Stomach (tissue), 9 donors: Measurements from ENCODE around the gene BID. TPM values are rescaled to one million over a fixed set of nuclear protein-coding genes. Genes with fewer than 3 reads are reported as not detected.

Experiments used
- DNase-seq, 2 donors: peaks; one replicate each; pipeline versions ENCODE4 v3.0.0 to v3.0.0-alpha.2; 2013 to 2019
- H3K27ac ChIP-seq, 5 donors: fragments of 200-600 bp in 4 of 5; sonication (generic) in 4 of 5; one replicate each; pipeline ENCODE4 v1.5.1; 2013 to 2019; ENCODE audit warnings: mild to moderate bottlenecking in 1 of 5, moderate library complexity in 1 of 5
- H3K27me3 ChIP-seq, 3 donors: fragments of 200-600 bp; sonication (generic); one replicate each; pipeline ENCODE4 v1.5.1; 2017 to 2019; ENCODE audit warnings: mixed run types in 1 of 3
- H3K36me3 ChIP-seq, 4 donors: fragments of 200-600 bp; sonication (generic); 1 replicate in 3 of 4; 2 replicates in 1 of 4; pipeline ENCODE4 v1.5.1; 2016 to 2019
- H3K4me1 ChIP-seq, 4 donors: fragments of 200-600 bp; sonication (generic); one replicate each; pipeline ENCODE4 v1.5.1; 2016 to 2019
- H3K4me3 ChIP-seq, 4 donors: fragments of 200-600 bp; sonication (generic) in 3 of 4; one replicate each; pipeline ENCODE4 v1.5.1; 2016 to 2019; ENCODE audit warnings: mild to moderate bottlenecking in 1 of 4
- H3K9me3 ChIP-seq, 4 donors: fragments of 200-600 bp; sonication (generic); one replicate each; pipeline ENCODE4 v1.5.1; 2016 to 2019
- CTCF ChIP-seq, 7 experiments: fragments of 450-650 bp in 4 of 7; fragments of 200-600 bp in 3 of 7; sonication (generic) in 3 of 7; IDR thresholded peaks; one replicate each; pipeline ENCODE4 v1.5.1; 2016 to 2019; ENCODE audit warnings: antibody characterized with exemption in 7 of 7, control low read depth in 2 of 7, mild to moderate bottlenecking in 1 of 7
- EP300 ChIP-seq: sonication (generic); formaldehyde crosslinking; IDR thresholded peaks from one replicate; pipeline ENCODE4 v1.6.1; 2017; ENCODE audit warnings: antibody characterized with exemption
- POLR2A ChIP-seq, 4 donors: fragments of 450-650 bp; IDR thresholded peaks; one replicate each; pipeline ENCODE4 v1.6.1; 2016; ENCODE audit warnings: antibody characterized with exemption in 4 of 4, control low read depth in 2 of 4, mild to moderate bottlenecking in 1 of 4, moderate library complexity in 1 of 4
- POLR2AphosphoS5 ChIP-seq, 3 donors: sonication (generic); formaldehyde crosslinking; IDR thresholded peaks; one replicate each; pipeline ENCODE4 v1.6.1; 2016; ENCODE audit warnings: antibody characterized with exemption in 3 of 3
- WGBS, 5 donors: extraction: QIAGEN DNeasy Blood & Tissue Kit in 3 of 5; methylation state at CpG; one replicate each; pipeline versions ENCODE4 v1.1.5 to v1.1.7; 2013 to 2018; 5-methylcytosine and 5-hydroxymethylcytosine counted together
- intact Hi-C: fragments of 100-400 bp; cut with DNase I; formaldehyde crosslinking; loops from one replicate; pipeline ENCODE4 v1.15.1; 2023; ENCODE audit warnings: low total_unique reads
- polyA plus RNA-seq, 3 donors: library from polyadenylated mRNA; stranded (reverse); fragments of 200-250 nt; gene quantifications; one replicate each; pipeline ENCODE4 v1.2.3, GENCODE V29; 2013
- total RNA-seq, 5 donors: library from RNA; depleted of rRNA; stranded (reverse); fragments of >200 nt; gene quantifications; one replicate each; pipeline versions ENCODE4 v1.1.0 to v1.2.3, GENCODE V29; 2014 to 2016
- donor health status: healthy with polysubstance abuse.
- donor health status: Bipolar disorder and iron deficiency.
- donor health status: healthy.

The BID gene
- total and polyA plus RNA-seq, 8 donors, result 1.2 to 50.9 (median 19.7) TPM

- H3K4me1 ChIP-seq, result no peaks in the 10 kb centered on the region
- intact Hi-C loops, result no loop called here
- H3K27ac ChIP-seq, result no peak overlapping the region
- no peaks in the 10 kb centered on the region for H3K27me3 ChIP-seq
- no peak overlapping the region for H3K4me3 ChIP-seq
- peaks cover 18 to 97% (median 95%) of the 10 kb centered on the region in 4 donors for H3K36me3 ChIP-seq
- TF ChIP-seq POLR2A (IDR thresholded peaks at IDR 0.05), result no peak
- TF ChIP-seq EP300, result no peak
- no peak for TF ChIP-seq POLR2AphosphoS5 (IDR thresholded peaks at IDR 0.05)
- TF ChIP-seq CTCF (IDR thresholded peaks at IDR 0.05), result no peak
- WGBS, 5 donors, result 62 to 75% (median 68%) methylated on average over 4 of the region's 4 CpGs
- no peaks in the 10 kb centered on the region for H3K9me3 ChIP-seq
- no peak for DNase-seq
Measured at GRCh38 chr22:17734187-17734586, 40.1 kb downstream of the BID start.

- H3K27me3 ChIP-seq, result no peaks in the 10 kb centered on the region
- peaks cover 18 to 96% (median 95%) of the 10 kb centered on the region in 4 donors for H3K36me3 ChIP-seq
- H3K4me1 ChIP-seq, result no peaks in the 10 kb centered on the region
- H3K4me3 ChIP-seq, result no peak overlapping the region
- WGBS, 5 donors, result 66 to 81% (median 73%) methylated on average over 3 of the region's 3 CpGs
- no peak for DNase-seq
- no peak for TF ChIP-seq POLR2A (IDR thresholded peaks at IDR 0.05)
- no peak for TF ChIP-seq POLR2AphosphoS5 (IDR thresholded peaks at IDR 0.05)
- TF ChIP-seq EP300, result no peak
- no peak for TF ChIP-seq CTCF (IDR thresholded peaks at IDR 0.05)
- H3K27ac ChIP-seq, result no peak overlapping the region
- intact Hi-C loops, result no loop called here
- H3K9me3 ChIP-seq, result no peaks in the 10 kb centered on the region
Measured at GRCh38 chr22:17733466-17733865, 40.8 kb downstream of the BID start.

- no peaks in the 10 kb centered on the region for H3K27me3 ChIP-seq
- WGBS, 5 donors, result 86 to 98% (median 93%) methylated on average over 2 of the region's 2 CpGs
- no peaks in the 10 kb centered on the region for H3K9me3 ChIP-seq
- peaks cover 0 to under 1% (median 0%) of the 10 kb centered on the region in 4 donors for H3K4me1 ChIP-seq
- intact Hi-C loops, result no loop called here
- TF ChIP-seq EP300 (no peak), POLR2AphosphoS5 (IDR thresholded peaks at IDR 0.05) (no peak)
- no peak for DNase-seq
- H3K36me3 ChIP-seq, result peaks cover 27 to 96% (median 95%) of the 10 kb centered on the region in 4 donors
- no peak overlapping the region for H3K4me3 ChIP-seq
- no peak overlapping the region for H3K27ac ChIP-seq
Measured at GRCh38 chr22:17732251-17732854, 41.9 kb downstream of the BID start.

GRCh38 chr22:17729561-17729960 lies 44.7 kb downstream of the BID start:
- DNase-seq, result no peak
- no peak overlapping the region for H3K27ac ChIP-seq
- intact Hi-C loops, result no loop called here
- H3K4me1 ChIP-seq, result peaks cover 0 to 27% (median 15%) of the 10 kb centered on the region in 4 donors
- H3K4me3 ChIP-seq, result no peak overlapping the region
- 80 to 92% (median 85%) methylated on average over 6 of the region's 6 CpGs for WGBS, 5 donors
- H3K36me3 ChIP-seq, result peaks cover 28 to 80% (median 79%) of the 10 kb centered on the region in 4 donors
- no peaks in the 10 kb centered on the region for H3K27me3 ChIP-seq
- no peak for TF ChIP-seq POLR2AphosphoS5 (IDR thresholded peaks at IDR 0.05)
- no peak for TF ChIP-seq CTCF (IDR thresholded peaks at IDR 0.05)
- no peak for TF ChIP-seq POLR2A (IDR thresholded peaks at IDR 0.05)
- H3K9me3 ChIP-seq, result no peaks in the 10 kb centered on the region

GRCh38 chr22:17728786-17729185 lies 45.5 kb downstream of the BID start:
- H3K9me3 ChIP-seq, result no peaks in the 10 kb centered on the region
- peaks cover 26 to 72% (median 71%) of the 10 kb centered on the region in 4 donors for H3K36me3 ChIP-seq
- no peak for TF ChIP-seq CTCF (IDR thresholded peaks at IDR 0.05)
- H3K4me3 ChIP-seq, result no peak overlapping the region
- WGBS, 5 donors, result 89 to 96% (median 91%) methylated on average over 8 of the region's 8 CpGs
- intact Hi-C loops, result no loop called here
- H3K4me1 ChIP-seq, result peaks cover 0 to 28% (median 16%) of the 10 kb centered on the region in 4 donors
- no peak for DNase-seq
- H3K27ac ChIP-seq, result no peak overlapping the region
- H3K27me3 ChIP-seq, result no peaks in the 10 kb centered on the region
